SKM-1 treated with dmso at 0.1 percent for 144 hours (cell line): Measurements from ENCODE around the gene DDX42.
"Not testable (repeated sequence)": the region's sequence is repeated elsewhere in the genome, so short reads cannot be mapped to it uniquely, and the experiment has no call there.

Experiments used
- DNase-seq: peaks from one replicate; lab custom pipeline; 2025; ENCODE audit not compliant: unreplicated experiment; lab: John Stamatoyannopoulos, UW

DDX42 gene

GRCh38 chr17:63837480-63837879 lies 63.5 kb downstream of the DDX42 start:
- no peak for DNase-seq

- no peak for DNase-seq
Observed at GRCh38 chr17:63837962-63838600, 64.1 kb downstream of the DDX42 start.

- no peak for DNase-seq
Observed at GRCh38 chr17:63838631-63839171, 64.7 kb downstream of the DDX42 start.

GRCh38 chr17:63840591-63841349 lies 66.8 kb downstream of the DDX42 start:
- no peak for DNase-seq

- no peak for DNase-seq
Observed at GRCh38 chr17:63841350-63842172, 67.6 kb downstream of the DDX42 start.

GRCh38 chr17:63842173-63842539 lies 68.2 kb downstream of the DDX42 start:
- no peak for DNase-seq

- DNase-seq: peak; percentile 93
Observed at GRCh38 chr17:63842540-63843386, 68.8 kb downstream of the DDX42 start, which contains the start of gene SMARCD2. Gene SMARCD2 (minus strand): TSS chr17:63842685. CDS start chr17:63842674, 11 bp downstream.

- peak; percentile 27 for DNase-seq
Observed at GRCh38 chr17:63843387-63843888, 69.5 kb downstream of the DDX42 start.

- no peak for DNase-seq
Observed at GRCh38 chr17:63843910-63844677, 70.1 kb downstream of the DDX42 start.

GRCh38 chr17:63845509-63845908 lies 71.5 kb downstream of the DDX42 start:
- no peak for DNase-seq

GRCh38 chr17:63847525-63848249 lies 73.7 kb downstream of the DDX42 start:
- DNase-seq: no peak

- peak; percentile 93 for DNase-seq
Observed at GRCh38 chr17:63848834-63849689, 75.1 kb downstream of the DDX42 start.

GRCh38 chr17:63850401-63850800 lies 76.4 kb downstream of the DDX42 start:
- no peak for DNase-seq

GRCh38 chr17:63853260-63853659 lies 79.3 kb downstream of the DDX42 start:
- no peak for DNase-seq

GRCh38 chr17:63854709-63855108 lies 80.7 kb downstream of the DDX42 start:
- DNase-seq: no peak

- DNase-seq: no peak
Observed at GRCh38 chr17:63855185-63855584, 81.2 kb downstream of the DDX42 start.

GRCh38 chr17:63856425-63856824 lies 82.5 kb downstream of the DDX42 start:
- not testable (repeated sequence) for DNase-seq

- DNase-seq: no peak
Observed at GRCh38 chr17:63859257-63859656, 85.3 kb downstream of the DDX42 start.
